ENCODE data around the gene PFKFB1.

Gene PFKFB1

DNA sequence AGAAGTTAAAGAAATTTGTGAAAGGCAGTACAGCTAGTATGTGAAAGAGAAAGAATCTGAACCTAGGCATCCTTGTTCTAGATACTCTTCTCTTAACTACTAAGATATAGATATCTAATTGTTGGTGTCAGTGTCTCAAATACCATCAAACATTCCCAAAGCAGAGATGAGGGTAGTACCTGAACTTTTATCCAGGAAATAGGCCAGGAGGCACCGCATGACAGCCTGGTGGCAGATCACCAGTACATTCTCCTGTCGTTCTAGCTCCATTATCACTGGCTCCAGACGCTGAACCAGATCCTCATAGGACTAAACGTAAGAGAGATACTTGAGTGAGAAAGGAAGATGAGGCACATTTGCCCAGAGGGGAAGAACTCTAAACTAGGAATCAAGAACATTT lies 56.6 kb downstream of the PFKFB1 start:
- DNase-seq (ENCODE audit: low read depth) = no peak
- TF ChIP-seq, protein P1, sequence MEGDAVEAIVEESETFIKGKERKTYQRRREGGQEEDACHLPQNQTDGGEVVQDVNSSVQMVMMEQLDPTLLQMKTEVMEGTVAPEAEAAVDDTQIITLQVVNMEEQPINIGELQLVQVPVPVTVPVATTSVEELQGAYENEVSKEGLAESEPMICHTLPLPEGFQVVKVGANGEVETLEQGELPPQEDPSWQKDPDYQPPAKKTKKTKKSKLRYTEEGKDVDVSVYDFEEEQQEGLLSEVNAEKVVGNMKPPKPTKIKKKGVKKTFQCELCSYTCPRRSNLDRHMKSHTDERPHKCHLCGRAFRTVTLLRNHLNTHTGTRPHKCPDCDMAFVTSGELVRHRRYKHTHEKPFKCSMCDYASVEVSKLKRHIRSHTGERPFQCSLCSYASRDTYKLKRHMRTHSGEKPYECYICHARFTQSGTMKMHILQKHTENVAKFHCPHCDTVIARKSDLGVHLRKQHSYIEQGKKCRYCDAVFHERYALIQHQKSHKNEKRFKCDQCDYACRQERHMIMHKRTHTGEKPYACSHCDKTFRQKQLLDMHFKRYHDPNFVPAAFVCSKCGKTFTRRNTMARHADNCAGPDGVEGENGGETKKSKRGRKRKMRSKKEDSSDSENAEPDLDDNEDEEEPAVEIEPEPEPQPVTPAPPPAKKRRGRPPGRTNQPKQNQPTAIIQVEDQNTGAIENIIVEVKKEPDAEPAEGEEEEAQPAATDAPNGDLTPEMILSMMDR (IDR thresholded peaks at IDR 0.05; ENCODE audit: control insufficient read depth, extremely low read depth, insufficient read depth) = no peak
- H3K4me3 ChIP-seq (ENCODE audit: low read depth, low read length) = no peak overlapping the region

DNA sequence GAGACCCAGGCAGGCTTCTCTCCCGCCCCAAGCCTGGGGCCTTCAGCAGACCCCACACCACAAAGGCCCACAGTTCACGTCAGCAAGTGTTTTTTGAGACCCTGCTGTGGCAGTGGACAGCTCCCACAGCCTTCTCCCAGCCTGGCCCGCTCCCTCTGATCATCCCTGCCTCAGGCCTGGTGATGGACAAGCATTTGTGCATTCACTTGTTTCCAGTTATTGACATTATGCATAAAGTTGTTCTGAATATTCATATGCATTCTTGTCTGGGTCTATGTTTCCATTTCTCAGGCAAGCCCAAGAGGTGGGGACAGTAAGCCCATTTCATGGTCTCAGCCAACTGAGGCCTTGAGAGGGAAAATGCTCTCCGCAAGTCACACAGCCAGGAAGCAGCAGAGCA lies 58.7 kb downstream of the PFKFB1 start:
- TF ChIP-seq, protein P1 (IDR thresholded peaks at IDR 0.05; ENCODE audit: control insufficient read depth, extremely low read depth, insufficient read depth) = no peak
- no peak overlapping the region for H3K4me3 ChIP-seq (ENCODE audit: low read depth, low read length)
- no peak for DNase-seq (ENCODE audit: low read depth)

DNA sequence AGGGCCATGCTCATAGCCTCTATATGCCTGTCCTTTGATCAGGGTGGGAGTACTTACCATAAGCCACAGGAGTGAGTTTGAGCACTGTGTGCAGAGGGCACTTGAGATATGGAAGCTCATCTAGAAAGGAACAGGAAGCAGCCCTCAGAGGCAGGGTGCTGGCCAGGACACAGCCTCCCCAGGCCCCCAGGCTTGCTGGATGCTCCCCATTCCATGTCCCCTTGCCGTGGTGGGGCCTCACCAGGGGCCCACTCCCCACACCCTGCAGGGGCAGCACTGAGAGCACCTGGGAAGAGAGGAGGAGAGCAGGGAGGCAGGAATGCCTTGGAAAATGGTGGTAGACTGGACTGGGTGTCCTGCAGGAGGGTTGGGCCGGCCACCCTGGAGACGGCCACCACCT lies 59.1 kb downstream of the PFKFB1 start:
- H3K4me3 ChIP-seq (ENCODE audit: low read depth, low read length) = no peak overlapping the region
- TF ChIP-seq, protein P1 (IDR thresholded peaks at IDR 0.05; ENCODE audit: control insufficient read depth, extremely low read depth, insufficient read depth) = no peak
- DNase-seq (ENCODE audit: low read depth) = no peak

DNA sequence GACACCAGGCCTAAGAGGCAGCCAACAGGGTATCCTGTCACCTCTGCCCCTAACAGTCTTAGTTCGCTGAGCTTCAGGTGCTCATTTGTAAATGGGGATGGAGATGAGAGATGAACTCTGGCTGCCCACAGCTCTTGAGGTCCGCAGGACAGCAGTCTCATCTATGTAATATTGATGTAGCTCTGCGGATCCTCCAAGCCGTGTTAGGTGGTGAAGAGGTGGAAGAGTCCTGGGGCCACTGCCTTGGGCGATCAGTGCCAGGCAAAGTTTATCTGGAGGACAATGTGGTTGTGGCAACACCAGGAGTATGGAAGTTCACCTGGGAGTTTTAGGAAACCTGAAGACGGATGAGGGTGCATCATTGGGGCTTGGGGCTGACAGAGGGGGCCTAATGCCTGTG lies 59.9 kb downstream of the PFKFB1 start:
- DNase-seq (ENCODE audit: low read depth) = no peak
- H3K4me3 ChIP-seq (ENCODE audit: low read depth, low read length) = no peak overlapping the region
- TF ChIP-seq, protein P1 (IDR thresholded peaks at IDR 0.05; ENCODE audit: control insufficient read depth, extremely low read depth, insufficient read depth) = no peak

DNA sequence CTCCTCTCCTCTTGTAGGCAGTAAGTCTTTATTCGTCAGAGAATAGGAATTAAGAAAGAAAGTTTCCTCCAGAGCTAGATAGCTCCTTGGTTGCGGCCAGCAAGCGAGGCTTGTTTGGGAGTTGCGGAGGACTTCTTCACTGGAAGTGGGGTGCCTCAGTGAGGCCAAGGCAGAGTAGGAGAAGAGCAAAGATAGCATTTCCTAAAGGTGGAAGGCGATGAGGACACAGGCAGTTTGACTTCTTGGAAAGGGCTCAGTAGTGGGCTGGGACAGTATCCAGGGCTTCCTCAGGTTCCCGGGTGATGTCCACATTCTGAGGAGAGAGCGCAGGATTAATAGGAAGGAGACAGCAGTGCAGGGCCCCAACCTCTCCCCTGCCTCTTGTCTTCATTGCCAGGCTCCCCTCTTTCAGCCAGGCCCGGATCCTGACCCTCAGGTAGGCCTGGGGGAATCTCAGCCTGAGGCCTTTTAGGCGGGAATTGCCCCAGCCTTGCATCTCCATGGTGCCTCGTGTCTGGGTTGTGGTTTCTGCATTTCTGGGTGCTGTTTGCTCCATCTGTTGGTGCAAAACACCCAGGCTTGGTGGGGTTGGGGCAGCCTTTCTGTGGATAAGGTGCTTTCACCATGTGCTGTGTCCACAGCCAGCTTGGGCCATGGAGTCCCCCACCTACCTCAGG lies 60.7 kb downstream of the PFKFB1 start:
- no peak for DNase-seq (ENCODE audit: low read depth)
- H3K4me3 ChIP-seq (ENCODE audit: low read depth, low read length) = no peak overlapping the region
- TF ChIP-seq, protein P1 (IDR thresholded peaks at IDR 0.05; ENCODE audit: control insufficient read depth, extremely low read depth, insufficient read depth) = no peak

DNA sequence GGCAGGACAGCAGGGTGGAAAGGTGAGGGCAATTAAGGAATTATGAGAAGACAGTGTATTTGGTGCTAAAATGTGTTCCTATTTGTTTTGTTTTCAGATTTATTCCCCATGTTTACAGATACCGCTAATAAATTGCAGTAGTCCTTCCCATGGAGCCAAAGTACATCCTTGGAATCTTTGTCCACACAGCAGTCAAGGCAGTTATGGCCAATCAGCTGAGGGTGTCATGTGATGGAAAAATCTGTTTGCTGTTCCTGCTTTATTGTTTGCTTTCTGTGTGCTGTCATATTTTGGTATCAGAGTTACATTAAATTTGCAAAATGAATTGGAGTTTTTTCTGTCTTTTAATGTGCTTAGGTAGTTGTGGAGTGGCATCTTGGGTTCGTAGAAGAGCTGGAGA lies 62.9 kb downstream of the PFKFB1 start:
- DNase-seq (ENCODE audit: low read depth) = peak; percentile 77
- H3K4me3 ChIP-seq (ENCODE audit: low read depth, low read length) = peak overlapping the region; percentile 5; the same call in 1 of the 2 replicates

More for the DNA sequence above, 62.9 kb downstream of the PFKFB1 start:
- TF ChIP-seq, protein P1 (IDR thresholded peaks at IDR 0.05; ENCODE audit: control insufficient read depth, extremely low read depth, insufficient read depth) = no peak
